Pons (tissue), 1 donor: ENCODE data around the gene VWA1.
A peak's percentile ranks its signal among the peaks of the same experiment; 100 is the strongest.
"Not testable (repeated sequence)": the region's sequence is repeated elsewhere in the genome, so short reads cannot be mapped to it uniquely, and the experiment has no call there.

Experiments
- DNase-seq: peaks from one replicate; pipeline ENCODE4 v3.0.0-alpha.2; 2016; ENCODE audit warnings: low spot score

Gene VWA1

GRCh38 chr1:1435106-1435903 lies at the start of gene VWA1:
Gene VWA1 (plus strand): TSS chr1:1435690. CDS start chr1:1435749, 59 bp downstream.
- no peak for DNase-seq

- no peak for DNase-seq
Measured at GRCh38 chr1:1385931-1386330, 49.6 kb upstream of the VWA1 start.

- DNase-seq, result no peak
Measured at GRCh38 chr1:1387098-1388077, 48.1 kb upstream of the VWA1 start.

- DNase-seq, result no peak
Measured at GRCh38 chr1:1388078-1388472, 47.4 kb upstream of the VWA1 start.

- no peak for DNase-seq
Measured at GRCh38 chr1:1390675-1391074, 44.8 kb upstream of the VWA1 start.

GRCh38 chr1:1391225-1391624 lies 44.3 kb upstream of the VWA1 start:
- no peak for DNase-seq

- no peak for DNase-seq
Measured at GRCh38 chr1:1393014-1393413, 42.5 kb upstream of the VWA1 start.

GRCh38 chr1:1393428-1393827 lies 42.1 kb upstream of the VWA1 start:
- DNase-seq, result no peak

- DNase-seq, result no peak
Measured at GRCh38 chr1:1394116-1394515, 41.4 kb upstream of the VWA1 start.

- DNase-seq, result no peak
Measured at GRCh38 chr1:1395166-1395565, 40.3 kb upstream of the VWA1 start.

GRCh38 chr1:1397839-1398523 lies 37.5 kb upstream of the VWA1 start:
- no peak for DNase-seq

- DNase-seq, result no peak
Measured at GRCh38 chr1:1398677-1399186, 36.8 kb upstream of the VWA1 start.

GRCh38 chr1:1399187-1399871 lies 36.2 kb upstream of the VWA1 start, which contains the start of gene CCNL2:
Gene CCNL2 (minus strand): TSS chr1:1399335. CDS start chr1:1399306, 29 bp downstream.
- peak; percentile 94 for DNase-seq

GRCh38 chr1:1399872-1400575 lies 35.5 kb upstream of the VWA1 start:
- no peak for DNase-seq

GRCh38 chr1:1400576-1401456 lies 34.7 kb upstream of the VWA1 start:
- no peak for DNase-seq

- DNase-seq, result no peak
Measured at GRCh38 chr1:1401457-1402010, 34.0 kb upstream of the VWA1 start.

- DNase-seq, result no peak
Measured at GRCh38 chr1:1402072-1402900, 33.2 kb upstream of the VWA1 start.

- DNase-seq, result not testable (repeated sequence)
Measured at GRCh38 chr1:1402901-1403392, 32.5 kb upstream of the VWA1 start.
